Measurements from ENCODE around the gene MRPL55. TPM values are rescaled to one million over a fixed set of nuclear protein-coding genes. Genes with fewer than 3 reads are reported as not detected.

Gene MRPL55
- total RNA-seq, 1 donor from 2014 or later = 43.7 TPM

DNA sequence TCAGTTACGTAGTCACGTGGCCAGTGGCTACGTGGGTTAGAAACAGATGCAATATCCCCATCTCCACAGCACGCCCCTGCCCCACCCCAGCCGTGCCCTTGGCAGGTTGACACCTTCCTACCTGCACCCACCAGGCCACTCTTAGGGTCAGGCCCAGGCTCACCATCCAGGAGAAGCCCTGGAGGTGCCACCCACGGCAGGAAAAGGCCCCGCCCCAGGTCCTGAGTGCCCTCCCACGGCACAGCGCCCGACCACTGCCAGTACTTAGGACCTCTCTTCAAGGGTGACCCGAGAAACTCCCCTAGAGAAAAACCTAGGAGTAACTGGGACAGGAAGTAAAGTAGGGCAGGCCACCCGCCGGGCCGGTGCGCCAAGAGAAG is 7.5 kb downstream of the MRPL55 start:
- peak; percentile 49 for DNase-seq (ENCODE audit: low spot score)

DNA sequence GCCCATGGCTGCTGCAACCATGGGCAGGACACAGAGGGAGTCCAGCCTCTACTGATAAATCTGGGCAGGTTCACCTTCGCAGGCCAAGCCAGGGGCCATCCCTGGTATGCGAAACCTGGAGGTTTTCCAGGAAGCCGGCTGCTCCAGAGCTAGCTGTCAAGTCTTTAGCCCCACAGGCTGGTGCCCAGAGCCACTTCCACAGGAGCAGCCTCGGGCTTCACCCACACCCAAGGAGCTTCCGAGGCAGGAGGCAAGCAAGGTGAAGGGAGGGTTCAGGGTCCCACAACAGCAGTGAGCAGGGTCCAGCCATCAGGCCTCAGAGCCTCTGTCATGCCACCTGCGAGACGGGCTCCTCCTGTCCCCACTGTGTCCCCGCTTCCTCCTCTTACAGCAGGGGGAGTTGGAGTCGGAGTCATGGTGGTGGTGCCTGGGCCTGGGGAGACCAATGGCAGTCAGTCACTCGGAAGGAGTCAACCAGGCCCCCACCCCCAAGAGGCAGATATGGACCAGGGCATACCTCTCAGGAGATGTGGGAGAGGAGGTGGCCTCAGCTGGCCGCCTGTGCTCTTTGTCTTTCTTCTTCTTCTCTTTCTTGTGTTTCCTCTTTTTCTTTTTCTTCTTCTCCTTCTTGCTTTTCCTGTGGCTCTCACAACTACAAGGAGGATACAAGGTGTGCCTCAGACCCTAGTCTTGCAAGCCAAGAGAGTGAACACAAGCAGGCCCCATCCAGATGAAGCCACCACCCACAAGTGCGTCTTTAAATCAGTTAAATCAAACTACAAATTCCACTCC is 8.1 kb downstream of the MRPL55 start:
- peak; percentile 42 for DNase-seq (ENCODE audit: low spot score)

DNA sequence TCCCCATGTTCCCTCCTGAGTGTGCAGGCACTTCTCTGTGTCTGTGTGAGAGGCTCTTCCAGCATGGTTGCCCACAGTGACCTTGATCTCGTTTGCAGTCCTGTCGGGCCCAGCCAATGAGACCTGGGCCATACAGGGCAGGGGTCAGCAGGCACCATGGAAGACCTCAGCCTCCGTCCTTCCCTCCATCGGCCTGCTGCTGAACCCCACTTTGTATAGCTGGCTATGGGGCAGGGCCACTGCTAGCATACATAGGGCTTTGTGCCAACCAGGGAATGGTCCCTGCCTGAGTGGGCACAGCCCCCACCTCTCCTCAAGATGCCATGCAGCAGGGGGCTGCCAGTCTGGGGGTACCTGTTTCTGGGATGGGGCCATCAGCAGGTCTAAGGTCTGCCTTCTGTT is 9.8 kb downstream of the MRPL55 start:
- peak; percentile 39 for DNase-seq (ENCODE audit: low spot score)

DNA sequence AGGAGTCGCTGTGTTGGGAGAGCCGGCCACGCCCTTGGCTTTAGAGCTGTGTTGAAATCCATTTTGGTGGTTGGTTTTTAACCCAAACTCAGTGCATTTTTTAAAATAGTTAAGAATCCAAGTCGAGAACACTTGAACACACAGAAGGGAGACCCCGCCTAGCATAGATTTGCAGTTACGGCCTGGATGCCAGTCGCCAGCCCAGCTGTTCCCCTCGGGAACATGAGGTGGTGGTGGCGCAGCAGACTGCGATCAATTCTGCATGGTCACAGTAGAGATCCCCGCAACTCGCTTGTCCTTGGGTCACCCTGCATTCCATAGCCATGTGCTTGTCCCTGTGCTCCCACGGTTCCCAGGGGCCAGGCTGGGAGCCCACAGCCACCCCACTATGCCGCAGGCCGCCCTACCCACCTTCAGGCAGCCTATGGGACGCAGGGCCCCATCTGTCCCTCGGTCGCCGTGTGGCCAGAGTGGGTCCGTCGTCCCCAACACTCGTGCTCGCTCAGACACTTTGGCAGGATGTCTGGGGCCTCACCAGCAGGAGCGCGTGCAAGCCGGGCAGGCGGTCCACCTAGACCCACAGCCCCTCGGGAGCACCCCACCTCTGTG is 10.7 kb downstream of the MRPL55 start:
- DNase-seq (ENCODE audit: low spot score) = no peak

DNA sequence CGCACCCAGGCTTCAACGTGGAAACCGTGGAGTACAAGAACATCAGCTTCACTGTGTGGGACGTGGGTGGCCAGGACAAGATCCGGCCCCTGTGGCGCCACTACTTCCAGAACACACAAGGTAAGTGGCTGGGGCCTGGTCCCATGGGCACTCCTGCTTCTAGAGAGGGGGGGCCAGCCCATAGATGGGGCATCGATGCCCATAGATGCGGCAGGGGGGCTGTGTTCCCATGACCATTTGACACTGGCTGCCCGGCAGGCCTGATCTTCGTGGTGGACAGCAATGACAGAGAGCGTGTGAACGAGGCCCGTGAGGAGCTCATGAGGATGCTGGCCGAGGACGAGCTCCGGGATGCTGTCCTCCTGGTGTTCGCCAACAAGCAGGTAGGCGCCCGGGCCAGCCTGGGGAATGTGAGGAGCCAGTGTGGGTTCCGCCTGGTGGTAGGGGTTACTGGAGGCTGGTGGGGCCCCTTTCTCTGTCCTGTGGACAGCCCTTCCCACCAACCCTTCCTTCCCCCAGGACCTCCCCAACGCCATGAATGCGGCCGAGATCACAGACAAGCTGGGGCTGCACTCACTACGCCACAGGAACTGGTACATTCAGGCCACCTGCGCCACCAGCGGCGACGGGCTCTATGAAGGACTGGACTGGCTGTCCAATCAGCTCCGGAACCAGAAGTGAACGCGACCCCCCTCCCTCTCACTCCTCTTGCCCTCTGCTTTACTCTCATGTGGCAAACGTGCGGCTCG is 11.6 kb downstream of the MRPL55 start:
- peak; percentile 40 for DNase-seq (ENCODE audit: low spot score)

DNA sequence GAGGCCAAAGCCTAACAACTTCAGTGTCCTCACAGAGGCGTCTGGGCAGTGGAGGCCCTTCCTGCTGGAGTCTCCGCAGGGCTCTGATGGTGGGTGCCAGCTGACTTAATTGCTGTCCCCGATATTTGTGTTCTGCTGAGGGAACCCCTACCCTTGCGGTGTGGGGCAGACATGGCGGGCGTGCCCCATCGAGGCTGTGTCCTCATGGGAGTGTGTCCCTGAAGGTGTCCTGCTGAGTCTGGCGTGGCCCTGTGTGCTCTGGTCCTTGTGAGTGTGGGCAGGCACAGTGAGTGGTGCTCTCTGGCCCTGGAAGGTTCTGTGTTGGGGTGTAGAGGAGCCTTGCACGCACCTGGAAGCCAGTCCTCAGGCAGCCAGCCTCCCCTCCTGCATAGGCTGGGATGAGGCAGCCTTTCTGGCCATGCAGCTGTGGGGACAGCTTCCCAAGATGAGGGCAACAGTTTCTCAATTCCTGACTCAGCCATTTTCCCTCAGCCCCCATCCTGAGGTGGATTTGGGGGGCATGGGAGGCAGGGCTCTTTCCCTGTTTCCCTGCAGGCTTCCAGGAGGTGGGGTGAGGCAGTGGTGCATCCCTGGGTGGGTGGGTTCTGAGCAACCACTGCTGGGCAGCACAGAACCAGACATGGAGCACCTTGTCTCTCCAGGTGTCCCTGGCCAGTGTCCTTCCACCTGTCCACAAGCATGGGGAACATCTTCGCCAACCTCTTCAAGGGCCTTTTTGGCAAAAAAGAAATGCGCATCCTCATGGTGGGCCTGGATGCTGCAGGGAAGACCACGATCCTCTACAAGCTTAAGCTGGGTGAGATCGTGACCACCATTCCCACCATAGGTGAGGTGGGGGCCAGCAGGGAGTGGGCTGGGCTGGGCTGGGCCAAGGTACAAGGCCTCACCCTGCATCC is 12.4 kb downstream of the MRPL55 start:
- peak; percentile 37 for DNase-seq (ENCODE audit: low spot score)

DNA sequence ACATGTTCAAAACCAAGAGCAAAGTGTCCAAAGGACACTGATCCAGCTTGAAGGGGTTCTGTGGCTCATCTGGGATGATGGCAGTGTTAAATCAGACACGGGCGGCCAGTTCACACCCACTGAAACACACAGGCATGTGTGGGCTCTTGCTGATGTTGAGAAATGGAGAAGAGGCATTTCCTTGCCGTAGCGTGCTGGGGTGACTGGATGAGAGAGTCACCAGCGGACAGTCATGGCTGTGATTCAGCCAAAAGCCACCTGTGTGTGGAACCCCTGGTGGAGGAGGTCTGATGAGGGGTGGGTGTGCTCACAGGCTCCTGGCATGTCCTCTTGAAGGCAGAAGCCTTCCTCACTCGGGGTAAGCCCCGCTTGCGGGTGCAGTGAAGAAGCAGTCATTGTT is 13.2 kb downstream of the MRPL55 start:
- no peak for DNase-seq (ENCODE audit: low spot score)

DNA sequence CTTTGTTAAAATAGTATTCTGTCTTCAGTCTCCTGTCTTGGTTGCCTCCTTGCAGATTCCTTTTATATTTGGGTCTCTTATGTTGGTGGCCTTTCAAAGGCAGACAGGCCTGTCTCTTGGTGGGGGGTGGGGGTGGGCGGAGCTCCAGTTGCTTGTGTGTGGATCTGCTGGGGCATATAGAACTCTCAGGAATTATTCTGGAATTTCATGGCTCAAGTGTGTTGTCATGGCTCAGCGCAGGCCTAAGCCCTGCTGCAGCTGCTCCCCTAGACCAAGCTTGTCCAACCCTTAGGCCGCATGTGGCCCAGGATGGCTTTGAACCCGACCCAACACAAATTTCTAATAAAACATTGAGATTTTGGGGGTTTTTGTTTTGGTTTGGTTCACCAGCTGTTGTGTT is 13.9 kb downstream of the MRPL55 start:
- DNase-seq (ENCODE audit: low spot score) = no peak

DNA sequence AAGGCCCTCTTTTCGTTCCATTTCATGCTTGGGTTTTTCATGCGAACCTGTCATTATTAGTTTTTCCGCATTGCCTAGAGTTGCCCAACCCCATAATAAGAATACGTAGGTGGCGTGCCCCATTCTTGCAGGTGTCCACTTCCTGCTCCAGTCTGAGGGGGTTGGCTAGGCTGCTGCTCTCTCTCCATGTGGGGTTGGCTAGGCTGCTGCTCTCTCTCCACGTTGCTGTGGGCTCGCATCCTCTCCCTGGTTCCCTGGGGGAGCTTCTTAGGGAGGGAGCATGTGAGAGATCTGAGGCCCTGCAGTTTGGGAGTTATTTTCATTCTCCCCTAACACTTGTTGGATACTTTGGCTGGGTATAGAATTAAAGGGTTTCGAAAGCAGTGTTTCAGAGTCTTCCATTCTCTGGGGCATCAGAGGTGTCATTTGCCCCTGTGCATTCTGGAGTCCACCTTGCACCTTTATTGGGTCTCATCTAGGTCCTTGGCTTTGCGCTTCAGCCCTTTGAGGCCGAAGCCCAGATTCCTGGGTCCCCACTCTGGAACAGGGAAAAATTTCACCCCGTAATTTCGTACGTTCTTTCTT is 14.6 kb downstream of the MRPL55 start:
- DNase-seq (ENCODE audit: low spot score) = peak; percentile 22

DNA sequence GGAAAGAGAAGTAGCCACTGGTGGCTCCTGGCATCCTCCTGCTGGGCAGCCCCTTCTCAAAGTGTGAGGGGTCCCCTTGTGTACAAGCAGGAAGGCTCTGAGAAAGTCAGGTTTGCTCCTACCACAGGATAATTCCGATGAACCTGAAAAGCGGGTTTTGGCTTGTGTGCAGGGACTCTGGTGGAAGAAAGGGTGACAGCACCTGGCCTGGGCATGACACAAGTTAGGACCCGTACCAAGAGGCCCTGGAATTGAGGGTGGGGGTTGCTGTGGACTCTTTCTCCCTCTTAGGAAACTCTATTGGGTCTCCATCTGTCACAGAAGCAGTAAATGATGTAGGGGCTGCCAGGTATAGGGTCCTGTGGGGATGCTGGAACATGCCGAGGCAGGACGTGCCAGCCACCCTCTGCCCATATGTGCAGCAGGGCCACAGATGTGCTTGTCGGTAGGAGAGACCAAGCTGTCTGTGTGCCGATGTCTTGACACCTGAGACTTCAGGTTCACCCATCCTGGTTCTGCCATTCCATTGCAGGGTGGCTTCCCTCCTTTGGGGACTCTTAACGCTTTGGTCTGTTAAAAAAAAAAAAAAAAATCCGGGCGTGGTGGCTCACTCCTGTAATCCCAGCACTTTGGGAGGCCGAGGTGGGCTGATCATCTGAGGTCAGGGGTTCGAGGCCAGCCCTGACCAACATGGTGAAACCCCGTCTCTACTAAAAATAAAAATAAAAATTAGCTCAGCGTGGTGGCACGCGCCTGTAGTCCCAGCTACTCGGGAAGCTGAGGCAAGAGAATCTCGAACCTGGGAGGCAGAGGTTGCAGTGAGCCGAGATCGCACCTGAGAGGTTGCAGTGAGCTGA is 15.8 kb downstream of the MRPL55 start:
- DNase-seq (ENCODE audit: low spot score) = peak; percentile 35

DNA sequence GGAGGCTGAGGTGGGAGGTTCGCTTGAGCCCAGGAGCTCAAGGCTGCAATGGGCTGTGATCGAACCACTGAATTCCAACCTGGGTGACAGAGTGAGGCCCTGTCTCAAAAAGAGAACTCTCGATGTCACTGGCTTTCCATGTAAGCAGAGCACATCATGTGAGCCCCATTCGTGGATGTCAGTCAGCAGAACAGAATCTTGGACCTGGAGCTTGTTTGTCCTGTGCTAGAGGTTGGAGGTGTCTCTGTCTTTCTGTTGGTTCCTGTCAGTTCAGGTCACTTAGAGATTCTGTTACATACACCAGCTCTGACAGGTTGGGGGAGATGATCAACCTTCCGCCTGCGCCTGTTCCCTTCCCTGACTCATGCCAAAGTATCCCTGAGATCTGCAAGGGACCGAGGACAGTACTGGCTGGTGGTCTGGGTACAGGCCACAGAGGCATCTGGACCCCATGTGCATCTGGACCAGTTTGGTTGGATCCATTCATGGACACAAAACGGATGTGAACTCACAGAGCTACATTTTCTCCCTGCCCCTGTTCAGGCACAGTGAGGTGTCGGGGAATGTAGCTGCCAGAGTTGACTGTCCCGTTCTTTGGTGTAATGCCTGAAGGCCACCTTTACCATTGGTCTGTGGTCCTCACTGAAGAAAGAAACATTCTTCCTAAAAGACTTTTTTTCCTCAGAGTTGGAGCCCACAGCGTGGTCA is 16.6 kb downstream of the MRPL55 start:
- no peak for DNase-seq (ENCODE audit: low spot score)

DNA sequence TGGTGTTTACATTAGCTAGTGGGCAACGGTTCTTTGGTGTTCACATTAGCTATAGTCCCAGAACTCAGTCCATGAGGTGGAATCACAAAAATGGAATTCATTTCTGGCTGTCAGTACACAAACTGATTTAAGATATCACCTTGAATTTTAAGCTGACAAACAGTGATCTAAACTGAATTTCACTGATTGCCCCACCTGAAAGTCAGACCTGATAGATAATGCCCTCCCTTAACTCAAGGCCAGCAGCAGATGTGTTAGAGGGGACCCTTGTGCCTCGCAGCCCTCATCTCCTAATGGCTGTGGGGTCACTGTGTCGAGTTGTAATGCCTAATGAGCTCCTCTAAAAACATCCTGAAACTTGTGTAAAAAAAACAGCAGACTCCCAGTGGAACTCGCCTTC is 18.0 kb downstream of the MRPL55 start:
- DNase-seq (ENCODE audit: low spot score) = no peak

DNA sequence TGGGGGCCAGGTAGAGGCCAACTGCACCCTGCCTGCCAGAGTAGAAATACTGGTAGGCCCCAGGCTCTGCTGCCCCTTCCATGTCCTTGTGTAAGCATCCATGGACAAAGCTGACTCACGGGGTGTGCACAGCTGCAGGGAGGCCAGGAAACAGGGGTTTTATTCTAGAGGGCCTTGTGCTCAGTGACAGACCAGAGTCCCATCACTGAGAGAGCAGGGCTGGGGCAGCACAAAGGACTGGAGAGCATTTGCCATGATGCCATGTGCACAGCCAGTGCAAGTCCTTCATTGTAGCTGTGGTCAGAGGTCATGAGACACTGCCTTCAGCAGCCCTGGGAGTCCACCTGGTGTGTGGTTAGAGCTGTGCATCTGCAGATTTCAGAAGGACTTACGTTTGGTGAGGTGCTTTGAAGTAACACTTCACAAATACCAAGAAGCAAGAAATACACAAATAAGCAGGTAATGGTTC is 18.5 kb downstream of the MRPL55 start:
- no peak for DNase-seq (ENCODE audit: low spot score)

DNA sequence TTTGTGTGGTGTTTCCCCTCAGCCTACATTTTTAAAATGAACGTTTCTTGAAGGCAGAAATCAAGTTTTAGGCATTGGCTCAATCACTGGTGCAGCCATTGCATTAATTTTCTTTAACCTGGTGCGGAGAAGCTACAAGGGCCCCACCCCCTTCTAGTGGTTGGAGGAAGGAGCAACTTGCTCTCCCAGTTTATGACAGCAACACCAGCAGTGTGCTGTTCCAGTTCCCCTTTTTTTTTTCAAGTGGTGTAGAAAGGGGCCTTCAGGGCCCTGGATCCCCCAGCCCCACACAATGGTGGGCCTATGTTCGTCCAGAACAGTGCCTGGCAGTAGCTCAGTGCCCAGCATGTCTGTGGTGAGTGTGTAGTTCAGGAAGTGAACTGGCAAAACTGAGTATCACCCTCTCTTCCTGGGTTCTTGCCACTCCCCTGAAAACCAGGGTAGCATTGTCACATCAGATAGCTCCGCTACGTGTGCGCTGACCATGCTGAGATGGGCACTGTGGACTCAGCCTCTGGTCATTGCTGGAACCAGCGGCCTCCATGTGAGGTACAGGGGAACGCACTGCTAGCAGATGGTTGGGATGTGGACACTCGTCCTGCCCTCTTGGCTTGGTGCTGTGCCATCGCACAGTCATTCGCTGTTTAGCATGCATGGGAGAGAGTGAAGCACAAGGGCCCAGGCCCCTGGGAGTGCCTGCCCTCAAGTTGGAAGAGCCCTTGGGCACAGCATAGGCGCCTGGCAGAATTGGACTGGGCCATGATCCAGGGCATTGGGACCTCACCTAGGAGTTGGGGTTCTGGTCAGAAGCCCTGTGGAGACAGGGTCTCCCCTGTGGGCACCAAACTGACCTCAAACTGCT is 19.3 kb downstream of the MRPL55 start:
- DNase-seq (ENCODE audit: low spot score) = no peak

DNA sequence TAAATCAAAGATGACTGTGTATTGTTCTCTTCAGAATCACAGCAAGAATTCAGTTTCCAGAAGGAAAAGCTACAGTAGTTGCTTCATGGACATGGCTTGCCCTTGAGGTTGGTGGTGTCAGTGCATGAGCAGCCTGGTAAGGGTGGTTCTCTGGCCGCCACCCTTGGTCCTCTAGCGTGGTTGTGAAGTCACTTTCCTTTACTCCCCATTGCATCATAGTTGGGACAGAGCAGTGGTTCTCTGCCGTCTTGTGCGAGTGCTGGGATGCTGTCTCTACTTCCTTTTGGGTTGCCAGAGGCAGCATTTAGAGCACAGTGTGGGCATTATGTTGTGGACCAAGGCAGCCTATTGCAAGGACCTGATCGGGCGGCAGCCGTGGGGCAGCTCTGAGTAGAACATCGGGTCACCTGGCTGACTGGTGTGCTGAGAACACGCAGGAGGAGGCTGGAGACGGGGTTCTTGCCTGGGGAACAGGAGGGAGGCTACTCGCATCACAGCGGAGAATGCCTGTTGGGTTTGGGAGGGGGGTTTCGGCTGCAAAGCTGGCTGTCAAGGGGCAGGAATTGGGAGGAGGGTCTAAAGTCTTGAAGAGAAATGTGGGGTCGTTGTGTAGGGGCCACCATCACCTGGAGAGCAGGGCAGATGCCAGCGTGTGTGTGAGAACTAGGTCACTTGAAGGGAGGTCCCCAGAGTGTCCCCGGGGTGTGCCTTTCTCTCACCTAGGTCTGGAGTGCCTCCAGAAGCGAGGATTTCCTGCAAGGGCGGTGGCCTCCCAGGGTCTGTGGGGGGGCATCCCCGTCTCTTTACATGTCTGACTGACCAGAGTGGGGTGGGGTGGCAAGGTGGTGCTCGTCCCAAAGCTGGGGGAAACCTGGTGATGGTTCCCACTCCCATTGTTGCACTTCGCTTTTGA is 20.3 kb downstream of the MRPL55 start:
- DNase-seq (ENCODE audit: low spot score) = no peak

DNA sequence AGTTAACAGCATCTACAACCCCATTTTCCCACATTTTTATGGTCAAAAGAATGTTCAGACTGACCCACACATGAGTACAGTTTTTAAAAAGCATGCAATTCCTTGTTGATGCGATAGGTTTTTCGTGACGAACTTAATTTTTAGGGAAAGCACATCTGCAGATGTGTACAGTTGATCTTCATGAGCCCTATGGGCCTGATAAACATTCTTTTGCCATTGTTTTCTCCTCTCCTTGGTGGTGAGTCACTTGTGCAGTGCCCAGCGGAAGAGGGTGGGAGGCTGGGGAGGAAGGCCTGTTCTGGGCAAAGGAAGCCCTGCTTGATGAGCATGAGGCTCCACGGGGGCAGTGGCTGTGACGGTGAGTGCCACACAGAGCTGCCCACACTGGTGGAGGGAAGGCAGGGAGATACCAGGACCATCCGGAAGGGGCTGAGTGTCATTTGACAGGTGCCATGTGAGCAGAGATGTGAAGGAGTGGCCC is 21.3 kb downstream of the MRPL55 start:
- no peak for DNase-seq (ENCODE audit: low spot score)

DNA sequence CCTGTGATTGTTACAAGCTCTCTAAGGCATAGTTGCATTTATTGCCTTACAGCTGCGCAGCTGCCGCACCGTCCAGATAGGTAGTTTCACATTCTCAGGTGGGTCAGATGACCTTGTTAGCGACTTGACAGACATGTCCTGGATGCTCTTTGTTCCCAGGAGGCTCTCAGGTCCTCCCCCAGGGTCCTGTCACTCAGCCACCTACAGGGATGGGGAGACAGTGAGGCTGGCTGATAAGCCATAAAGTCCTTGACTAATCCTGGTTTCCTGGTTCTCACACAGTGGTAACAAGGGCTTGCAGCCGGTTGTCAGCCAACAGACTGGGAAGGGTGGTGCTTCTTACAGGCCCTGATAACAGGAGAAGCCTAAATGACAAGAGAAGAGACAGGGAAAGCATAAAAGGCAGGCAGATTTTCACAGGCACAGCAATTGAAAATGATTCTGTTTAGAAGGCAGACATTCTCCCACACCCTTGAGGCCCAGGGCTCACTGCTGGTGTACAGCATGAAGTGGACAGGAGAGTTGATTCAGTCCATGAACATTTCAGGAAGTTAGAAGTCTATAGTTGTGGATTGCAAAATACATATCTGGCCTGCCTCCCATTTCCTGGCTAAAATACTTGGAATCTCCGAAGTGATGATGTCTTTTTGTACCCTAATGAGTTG is 23.7 kb downstream of the MRPL55 start:
- no peak for DNase-seq (ENCODE audit: low spot score)
